AG09309 (cell line): ENCODE results near the gene MLLT10.
"Not testable (repeated sequence)": the region's sequence is repeated elsewhere in the genome, so short reads cannot be mapped to it uniquely, and the experiment has no call there.

Experiments
- DNase-seq: peaks from one replicate; pipeline ENCODE4 v3.0.0-alpha.2; 2010; ENCODE audit warnings: low read depth
- H3K4me3 ChIP-seq: 2 replicates; pipeline ENCODE4 v1.5.1; 2011; ENCODE audit warnings: mild to moderate bottlenecking, low read depth, low read length, moderate library complexity; ENCODE audit not compliant: control insufficient read depth
- TF ChIP-seq, protein P1 (sequence below): IDR thresholded peaks from 2 replicates; pipeline ENCODE4 v1.5.1; 2011; ENCODE audit warnings: mild to moderate bottlenecking, low read depth, low read length, inconsistent platforms; ENCODE audit not compliant: insufficient read depth, control insufficient read depth; ENCODE audit errors: missing control alignments

MLLT10 gene

DNA sequence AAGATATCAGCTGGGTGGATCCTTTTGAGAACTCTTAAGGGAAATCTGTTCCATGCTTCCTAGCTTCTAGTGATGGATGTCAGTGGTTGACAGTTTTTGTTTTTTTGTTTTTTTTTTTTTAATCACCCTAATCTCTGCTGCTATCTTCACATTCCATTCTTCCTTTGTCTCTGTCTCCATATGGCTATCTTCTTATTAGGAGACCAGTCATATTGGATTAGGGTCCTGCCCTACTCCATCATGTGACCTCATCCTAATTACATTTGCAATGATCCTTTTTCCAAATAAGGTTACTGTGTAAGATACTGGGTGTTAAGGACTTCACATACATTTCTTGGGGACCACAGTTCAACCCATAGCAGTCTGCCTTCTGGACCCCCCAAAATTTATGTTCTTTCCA, 69.7 kb downstream of the MLLT10 start:
- TF ChIP-seq, protein P1, sequence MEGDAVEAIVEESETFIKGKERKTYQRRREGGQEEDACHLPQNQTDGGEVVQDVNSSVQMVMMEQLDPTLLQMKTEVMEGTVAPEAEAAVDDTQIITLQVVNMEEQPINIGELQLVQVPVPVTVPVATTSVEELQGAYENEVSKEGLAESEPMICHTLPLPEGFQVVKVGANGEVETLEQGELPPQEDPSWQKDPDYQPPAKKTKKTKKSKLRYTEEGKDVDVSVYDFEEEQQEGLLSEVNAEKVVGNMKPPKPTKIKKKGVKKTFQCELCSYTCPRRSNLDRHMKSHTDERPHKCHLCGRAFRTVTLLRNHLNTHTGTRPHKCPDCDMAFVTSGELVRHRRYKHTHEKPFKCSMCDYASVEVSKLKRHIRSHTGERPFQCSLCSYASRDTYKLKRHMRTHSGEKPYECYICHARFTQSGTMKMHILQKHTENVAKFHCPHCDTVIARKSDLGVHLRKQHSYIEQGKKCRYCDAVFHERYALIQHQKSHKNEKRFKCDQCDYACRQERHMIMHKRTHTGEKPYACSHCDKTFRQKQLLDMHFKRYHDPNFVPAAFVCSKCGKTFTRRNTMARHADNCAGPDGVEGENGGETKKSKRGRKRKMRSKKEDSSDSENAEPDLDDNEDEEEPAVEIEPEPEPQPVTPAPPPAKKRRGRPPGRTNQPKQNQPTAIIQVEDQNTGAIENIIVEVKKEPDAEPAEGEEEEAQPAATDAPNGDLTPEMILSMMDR, result no peak
- DNase-seq, result no peak
- no peak overlapping the region for H3K4me3 ChIP-seq

DNA sequence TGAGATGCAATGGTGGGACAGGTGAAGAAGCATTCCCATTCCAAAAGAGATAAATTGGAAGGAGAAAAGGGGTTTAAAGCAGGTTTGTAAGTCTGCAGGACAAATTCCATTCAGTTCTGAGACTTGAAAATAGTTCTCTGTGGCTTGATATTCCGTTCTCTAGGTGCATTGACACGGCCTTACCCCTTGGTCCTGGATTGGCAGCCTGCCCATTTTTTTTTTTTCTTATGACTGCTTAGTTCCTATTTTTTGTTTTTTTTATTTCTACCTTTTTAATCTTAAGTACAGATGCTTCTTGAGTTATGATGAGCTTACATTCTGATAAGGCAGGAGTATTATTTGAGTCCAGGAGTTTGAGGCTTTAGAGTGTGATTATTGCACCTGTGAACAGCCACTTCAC, 70.6 kb downstream of the MLLT10 start:
- no peak for DNase-seq
- TF ChIP-seq, protein P1, result no peak
- no peak overlapping the region for H3K4me3 ChIP-seq

DNA sequence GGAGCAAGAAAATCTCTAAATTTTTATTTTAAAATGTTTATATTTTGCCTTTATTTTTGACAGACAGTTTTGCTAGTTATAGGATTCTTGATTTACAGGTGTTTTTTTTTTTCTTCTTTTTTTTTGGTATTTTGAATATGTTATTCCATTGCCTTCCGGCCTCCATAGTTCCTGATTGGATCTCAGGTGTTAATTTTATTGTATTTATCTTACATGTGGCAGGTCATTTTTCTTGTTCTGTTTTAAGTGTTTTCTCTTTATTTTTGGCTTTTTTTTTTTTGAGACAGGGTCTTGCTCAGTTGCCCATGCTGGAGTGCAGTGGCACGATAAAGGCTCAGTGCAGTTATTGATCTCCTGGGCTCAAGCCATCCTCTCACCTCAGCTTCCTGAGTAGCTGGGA, 73.9 kb downstream of the MLLT10 start:
- TF ChIP-seq, protein P1, result no peak
- DNase-seq, result no peak
- H3K4me3 ChIP-seq, result no peak overlapping the region

DNA sequence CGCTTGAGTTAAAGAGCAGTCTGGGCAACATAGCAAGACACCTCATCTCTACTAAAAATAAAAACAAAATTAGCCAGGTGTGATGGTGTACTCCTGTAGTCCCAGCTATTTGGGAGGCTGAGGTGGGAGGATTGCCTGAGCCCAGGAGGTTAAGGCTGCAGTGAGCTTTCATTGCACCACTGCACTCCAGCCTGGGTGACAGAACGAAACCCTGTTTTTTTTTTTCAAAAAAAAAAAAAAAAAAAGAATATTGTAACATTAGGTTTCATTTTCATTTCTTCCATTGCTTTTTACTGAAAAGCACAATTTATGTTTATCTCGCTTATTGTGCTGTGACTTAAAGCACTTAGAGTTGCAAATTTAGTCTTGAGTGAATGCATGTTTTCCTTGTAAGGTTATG, 80.0 kb downstream of the MLLT10 start:
- no peak overlapping the region for H3K4me3 ChIP-seq
- DNase-seq, result no peak
- TF ChIP-seq, protein P1, result no peak

DNA sequence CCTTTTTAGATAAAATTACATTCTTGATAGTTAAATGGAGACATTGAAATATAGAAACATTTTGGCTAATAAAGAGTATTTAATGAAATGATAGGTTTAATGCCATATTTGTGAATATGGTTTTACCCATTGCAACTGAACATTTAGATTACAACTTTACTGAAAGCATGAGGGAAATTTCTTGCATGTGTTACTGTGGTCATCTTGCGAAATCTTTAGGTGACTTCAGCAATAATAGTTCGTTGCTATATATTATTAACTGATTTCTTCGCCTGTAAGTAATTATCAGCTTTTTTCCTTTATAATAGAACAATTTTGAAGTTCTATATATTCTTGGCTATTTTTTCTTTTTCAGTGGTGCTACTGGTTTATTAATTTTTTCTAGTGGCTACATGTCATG, 83.2 kb downstream of the MLLT10 start:
- TF ChIP-seq, protein P1, result no peak
- no peak for DNase-seq
- no peak overlapping the region for H3K4me3 ChIP-seq

DNA sequence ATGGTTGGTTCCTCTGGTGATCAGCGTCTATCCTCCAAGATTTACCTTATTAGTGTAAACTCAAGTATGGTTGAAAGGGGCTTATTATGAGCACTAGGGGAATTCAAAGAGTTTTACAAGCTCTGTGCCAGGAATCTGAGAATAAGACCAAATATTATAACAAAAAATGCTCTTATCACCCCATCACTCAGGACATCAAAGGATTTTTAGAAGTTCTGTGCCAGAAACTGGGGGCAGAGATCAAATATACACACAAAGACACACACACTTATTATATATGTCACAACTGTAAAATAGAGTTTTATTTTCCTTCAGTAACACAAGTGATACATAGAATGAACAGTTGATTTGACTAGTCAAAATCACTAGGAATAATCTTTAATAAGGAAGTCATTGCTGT, 89.3 kb downstream of the MLLT10 start:
- TF ChIP-seq, protein P1, result no peak
- H3K4me3 ChIP-seq, result no peak overlapping the region

DNA sequence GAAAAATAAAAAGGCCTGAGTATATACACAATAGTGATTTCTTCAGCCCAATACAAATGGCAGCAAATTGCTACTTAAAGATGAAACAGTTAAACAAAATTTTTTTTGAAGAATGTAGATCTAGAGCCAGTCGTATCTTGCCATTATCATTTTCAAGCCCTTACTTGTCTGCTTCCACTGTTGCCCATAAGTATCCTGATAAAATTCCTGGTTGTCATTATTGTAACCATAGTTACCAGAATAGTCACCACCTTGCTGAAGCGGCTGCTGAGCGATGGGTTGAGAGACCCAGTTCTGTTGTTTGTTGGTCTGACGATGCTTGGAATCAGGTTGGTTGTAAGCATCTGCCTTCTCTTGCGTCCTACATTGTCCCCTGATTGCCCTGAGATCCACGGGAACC, 90.4 kb downstream of the MLLT10 start:
- DNase-seq, H3K4me3 ChIP-seq: not testable (repeated sequence)

More for the DNA sequence above, 89.3 kb downstream of the MLLT10 start:
- no peak for DNase-seq
